HG03354 (cell line): ENCODE results near the gene GOLGA3.
"Not testable (repeated sequence)": the region's sequence is repeated elsewhere in the genome, so short reads cannot be mapped to it uniquely, and the experiment has no call there.

Source experiments
- ATAC-seq: cut with Tn5 transposase; IDR thresholded peaks from one replicate; pipeline ENCODE4 v1.9.1; 2021; ENCODE audit warnings: mild to moderate bottlenecking; ENCODE audit not compliant: unreplicated experiment, poor library complexity, severe bottlenecking

The GOLGA3 gene

DNA sequence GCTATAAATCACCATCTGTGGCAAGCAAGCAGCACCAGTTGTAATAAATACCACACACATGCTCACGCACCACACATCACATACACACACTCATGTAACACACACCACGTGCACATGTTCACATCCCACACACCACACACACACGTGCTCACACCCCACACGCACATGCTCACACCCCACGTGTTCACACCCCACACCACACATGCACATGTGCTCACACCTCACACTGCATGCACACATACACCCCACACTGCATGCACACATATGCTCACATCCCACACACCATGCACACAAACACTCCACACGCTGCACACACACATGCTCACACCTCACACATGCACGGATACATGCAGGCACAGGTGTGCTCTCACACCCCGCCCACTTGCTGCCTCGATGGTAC is 44.1 kb downstream of the GOLGA3 start:
- no peak for ATAC-seq

DNA sequence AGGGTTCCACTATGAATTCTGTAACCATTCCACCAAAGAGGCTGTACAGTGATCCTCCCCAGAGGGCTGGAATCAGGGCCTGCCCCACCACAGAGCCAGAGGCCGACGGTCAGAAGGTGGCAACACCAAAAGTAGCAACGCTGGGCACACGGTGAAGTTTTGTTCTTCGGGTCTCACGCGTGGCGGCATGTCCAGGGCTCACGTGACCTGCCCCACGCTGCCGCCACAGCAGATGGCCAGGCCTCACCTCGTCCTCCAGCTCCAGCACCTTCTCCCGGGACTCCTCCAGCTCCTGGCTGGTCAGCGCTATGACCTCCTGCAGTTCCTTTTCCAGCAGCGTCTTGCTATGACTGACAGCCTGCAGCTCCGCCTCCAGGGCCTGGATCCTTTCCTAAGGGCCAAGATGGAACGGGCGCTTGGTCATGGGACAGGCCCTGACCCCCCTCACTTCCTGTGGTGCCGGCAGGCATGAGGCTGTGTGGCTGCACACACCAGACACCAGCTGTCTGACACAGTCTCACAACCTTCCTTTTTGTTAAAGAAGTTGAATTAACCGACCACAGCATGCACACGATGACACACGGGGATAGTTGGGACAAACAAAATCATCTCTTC is 44.6 kb downstream of the GOLGA3 start:
- no peak for ATAC-seq

DNA sequence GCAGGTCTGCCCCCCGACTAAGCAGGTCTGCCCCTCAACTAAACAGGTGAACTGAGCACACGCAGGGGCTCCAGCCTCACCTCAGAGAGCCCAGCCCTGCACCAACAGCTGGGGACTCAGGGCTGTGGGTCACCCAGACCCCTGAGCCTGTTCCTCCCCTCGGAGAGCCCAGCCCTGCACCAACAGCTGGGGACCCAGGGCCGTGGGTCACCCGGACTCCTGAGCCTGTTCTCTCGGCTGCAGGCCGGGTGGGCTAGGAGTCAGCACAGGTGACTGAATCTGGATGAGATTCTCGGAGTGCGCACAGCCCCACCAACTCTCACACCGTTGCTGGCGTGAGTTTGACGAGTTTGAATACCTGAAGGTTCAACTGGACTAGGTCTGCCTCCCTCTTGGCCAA is 46.7 kb downstream of the GOLGA3 start:
- no peak for ATAC-seq

DNA sequence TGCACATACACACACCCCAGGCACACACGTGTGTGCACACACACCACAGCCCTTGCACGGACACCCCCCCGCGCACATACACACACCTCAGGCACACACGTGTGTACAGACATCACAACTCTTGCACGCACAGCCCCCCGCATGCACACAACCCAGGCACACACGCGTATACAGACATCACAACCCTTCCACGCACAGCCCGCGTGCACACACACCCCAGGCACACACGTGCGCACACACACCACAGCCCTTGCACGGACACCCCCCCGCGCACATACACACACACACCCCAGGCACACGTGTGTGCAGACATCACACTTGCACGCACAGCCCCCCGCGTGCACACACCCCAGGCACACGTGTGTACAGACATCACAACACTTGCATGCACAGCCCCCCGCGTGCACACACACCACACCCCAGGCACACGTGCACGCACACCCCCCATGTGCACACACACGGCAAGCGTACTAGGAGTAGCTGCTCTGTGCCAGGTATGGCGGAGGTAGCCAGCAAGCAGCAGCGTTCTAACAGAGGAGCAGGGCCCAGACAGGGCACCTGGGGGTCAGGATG is 48.8 kb downstream of the GOLGA3 start:
- no peak for ATAC-seq

DNA sequence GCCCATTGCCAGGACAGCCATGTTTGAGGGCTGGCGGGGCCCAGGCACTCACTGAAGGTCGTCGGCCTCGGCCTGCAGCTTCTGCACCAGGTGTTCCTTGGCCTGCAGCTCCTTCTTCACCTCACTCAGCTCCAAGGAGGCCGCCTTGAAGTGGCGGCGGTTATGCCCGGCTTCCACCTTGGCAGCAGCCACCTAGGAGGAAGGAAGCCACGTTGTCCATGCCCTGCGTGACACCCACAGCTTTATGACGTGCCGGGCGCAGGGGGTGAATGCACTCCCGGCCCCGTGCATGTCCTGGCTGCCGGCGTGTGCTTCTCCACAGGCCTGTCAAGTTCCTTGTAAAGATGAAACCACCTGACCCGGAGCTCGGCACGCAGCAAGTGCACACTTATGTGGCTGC is 51.1 kb downstream of the GOLGA3 start:
- no peak for ATAC-seq

DNA sequence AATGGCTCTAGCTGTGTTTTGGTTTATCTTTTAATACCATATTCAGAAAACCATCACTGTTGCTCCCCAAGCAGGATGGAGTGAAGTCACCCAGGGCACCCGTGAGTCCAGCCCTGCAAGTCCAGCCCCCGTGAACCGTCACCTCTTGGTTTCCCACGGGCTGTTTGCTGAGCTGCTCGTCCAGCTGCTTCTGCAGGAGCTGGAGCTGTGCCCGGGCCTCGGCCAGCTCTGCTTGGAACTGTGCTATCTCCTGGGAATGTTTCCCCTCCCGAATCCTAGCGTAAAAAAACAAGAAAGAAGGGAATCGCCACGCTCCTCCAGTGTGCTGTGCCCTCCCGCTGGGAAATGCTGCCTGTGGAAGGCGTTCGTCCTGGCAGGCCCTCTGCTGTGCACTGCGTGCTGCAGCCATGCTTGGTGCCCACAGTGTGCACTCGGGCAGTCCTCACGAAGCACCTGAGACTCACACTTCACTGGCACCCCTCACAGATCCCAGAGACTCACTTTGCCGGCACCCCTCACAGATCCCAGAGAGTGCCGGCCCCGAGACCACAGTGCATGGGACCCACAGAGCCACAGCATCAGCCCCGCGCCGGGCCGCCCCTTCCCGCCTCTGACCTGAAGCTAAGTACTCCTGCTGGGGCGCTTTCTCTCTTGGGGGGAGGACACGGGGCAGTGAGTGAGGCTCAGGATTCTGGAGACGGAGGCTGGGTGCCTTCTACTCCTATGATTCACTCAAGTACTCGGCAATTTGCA is 51.7 kb downstream of the GOLGA3 start:
- no peak for ATAC-seq

DNA sequence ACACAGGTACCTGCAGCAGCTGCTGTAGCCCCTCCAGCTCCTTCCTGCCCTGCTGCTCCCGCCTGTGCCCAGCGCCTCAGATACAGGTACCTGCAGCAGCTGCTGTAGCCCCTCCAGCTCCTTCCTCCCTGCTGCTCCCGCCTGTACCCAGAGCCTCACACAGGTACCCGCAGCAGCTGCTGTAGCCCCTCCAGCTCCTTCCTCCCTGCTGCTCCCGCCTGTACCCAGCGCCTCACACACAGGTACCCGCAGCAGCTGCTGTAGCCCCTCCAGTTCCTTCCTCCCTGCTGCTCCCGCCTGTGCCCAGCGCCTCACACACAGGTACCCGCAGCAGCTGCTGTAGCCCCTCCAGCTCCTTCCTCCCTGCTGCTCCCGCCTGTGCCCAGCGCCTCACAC is 52.4 kb downstream of the GOLGA3 start:
- ATAC-seq = not testable (repeated sequence)

DNA sequence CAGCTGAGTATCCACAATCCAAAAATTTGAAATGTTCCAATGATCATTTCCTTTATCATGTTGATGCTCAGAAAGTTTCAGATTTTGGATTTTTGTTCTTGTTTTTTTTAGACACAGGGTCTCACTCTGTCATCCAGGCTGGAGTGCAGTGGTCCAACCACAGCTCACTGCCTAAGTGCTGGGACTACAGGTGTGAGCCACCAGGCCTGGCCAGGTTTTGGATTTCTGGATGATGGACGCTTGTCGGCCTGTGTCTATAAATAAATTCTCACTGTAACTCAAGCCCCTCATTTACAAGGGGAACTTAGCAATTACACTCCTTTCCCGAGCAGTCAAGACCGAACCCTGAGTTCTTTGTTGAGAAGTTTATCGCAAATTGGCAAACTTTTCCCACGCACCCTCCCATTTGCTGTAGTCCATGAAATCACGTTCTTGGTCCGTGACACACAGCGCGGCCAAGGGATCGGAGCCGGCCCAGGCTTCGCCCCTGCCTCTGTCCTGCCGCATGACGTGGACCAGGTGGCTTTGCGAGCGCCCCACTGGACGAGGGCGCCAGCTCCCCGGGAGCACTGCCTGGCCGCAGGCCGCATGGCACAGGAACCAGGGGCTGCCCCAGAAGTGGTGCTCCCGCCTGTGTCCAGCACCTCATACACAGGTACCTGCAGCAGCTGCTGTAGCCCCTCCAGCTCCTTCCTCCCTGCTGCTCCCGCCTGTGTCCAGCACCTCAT is 53.0 kb downstream of the GOLGA3 start:
- ATAC-seq = no peak

DNA sequence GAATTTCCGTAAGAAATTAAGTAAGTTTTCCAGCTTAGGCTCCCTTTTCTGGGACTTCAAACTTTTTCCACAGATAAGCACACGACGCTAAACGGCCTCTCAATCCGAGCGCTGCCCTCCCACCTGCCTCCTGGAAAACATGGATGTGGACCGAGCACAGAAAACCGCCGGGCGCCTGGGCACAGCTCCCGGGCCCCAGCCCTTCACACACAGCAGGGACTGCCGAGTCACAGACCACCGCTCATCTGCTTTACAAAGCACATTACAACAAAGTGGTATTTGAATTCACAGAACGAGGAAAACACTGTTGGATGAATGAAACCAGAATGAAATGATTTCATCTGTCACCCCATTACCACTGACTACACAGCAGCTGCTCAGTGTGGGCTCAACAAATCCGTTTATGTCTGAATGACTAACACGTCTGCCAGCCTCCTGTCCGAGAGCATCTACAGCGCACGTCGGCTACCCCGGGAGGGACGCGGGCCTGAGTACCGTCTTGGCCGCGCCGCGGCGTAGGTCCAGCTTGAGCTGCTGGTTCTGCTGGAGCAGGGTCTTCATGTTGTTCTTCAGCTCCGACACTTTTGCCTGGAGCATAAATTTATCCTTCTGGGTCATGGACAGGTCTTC is 53.9 kb downstream of the GOLGA3 start:
- no peak for ATAC-seq

DNA sequence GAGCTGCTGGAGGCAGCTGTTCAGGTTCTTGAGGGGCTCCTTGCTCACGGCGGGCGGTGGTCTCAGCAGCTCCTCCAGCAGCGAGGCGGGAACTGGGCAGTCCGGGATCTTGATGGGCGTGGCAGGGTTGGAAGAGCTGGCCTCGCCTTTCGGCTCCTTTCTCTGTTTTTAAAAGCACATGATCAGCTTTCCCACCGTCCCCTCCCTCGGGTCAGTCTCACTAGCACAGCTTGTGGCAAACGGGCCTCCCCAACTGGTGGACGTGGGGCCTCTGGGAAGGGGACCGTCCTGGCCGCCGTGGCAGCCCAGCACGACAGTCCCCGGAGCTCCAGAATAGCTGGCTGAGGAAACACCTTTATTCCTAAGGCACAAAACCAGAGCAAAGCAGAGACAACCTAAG is 54.5 kb downstream of the GOLGA3 start:
- no peak for ATAC-seq

DNA sequence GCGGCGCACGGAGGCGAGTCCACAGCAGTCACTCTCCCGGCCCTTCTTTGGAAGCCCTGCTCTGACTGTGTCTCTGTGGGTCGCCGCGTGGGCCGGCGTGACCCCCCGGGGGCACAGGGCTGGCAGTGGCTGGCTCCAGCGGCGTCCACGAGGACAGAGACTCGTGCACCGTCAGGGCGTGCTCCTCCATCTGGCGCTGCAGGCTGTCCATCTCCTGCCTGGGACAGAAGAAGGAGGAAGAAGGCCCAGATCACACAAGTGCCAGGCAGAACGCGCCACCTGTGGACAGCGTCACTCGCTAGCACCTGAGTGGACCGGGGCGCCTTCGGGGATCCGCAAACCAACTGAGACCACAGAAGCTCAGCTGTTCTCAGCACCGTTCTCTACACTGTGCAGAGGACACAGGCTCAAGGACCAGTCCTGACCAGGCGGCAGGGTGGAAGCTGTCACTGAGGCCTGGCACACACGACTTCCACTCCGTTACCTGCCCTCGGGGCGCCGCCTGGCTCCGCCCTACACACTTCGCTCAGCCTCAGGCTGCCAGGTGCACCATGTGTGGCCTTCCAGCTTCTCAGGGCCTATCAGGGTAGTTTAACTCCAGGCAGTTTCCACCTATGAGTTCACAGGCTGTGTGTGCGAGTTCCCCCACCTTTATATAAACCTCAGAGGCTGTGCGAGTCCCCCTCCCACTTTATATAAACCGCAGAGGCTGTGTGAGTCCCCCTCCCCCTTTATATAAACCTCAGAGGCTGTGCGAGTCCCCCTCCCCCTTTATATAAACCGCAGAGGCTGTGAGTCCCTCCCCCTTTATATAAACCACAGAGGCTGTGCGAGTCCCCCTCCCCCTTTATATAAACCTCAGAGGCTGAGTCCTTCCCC is 55.4 kb downstream of the GOLGA3 start:
- no peak for ATAC-seq

DNA sequence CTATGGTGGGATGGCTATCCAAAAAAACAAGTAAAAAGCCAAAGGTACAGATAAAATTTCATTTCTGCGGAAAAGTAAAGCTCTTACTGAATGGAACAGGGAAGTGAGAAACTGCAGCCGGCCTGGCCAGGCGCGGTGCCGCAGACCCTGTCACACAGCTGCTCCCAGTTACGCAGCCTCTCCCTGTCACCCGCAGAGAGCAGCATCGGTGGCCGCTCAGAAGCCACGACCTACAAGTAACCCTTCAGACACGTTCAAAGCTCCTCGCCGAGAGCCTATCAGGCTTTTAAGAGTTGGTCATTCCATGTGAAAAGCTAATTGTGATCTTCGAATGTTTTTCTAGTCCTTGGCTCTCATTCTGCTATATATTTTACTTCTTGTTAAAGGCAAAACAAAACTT is 56.1 kb downstream of the GOLGA3 start:
- ATAC-seq = no peak

DNA sequence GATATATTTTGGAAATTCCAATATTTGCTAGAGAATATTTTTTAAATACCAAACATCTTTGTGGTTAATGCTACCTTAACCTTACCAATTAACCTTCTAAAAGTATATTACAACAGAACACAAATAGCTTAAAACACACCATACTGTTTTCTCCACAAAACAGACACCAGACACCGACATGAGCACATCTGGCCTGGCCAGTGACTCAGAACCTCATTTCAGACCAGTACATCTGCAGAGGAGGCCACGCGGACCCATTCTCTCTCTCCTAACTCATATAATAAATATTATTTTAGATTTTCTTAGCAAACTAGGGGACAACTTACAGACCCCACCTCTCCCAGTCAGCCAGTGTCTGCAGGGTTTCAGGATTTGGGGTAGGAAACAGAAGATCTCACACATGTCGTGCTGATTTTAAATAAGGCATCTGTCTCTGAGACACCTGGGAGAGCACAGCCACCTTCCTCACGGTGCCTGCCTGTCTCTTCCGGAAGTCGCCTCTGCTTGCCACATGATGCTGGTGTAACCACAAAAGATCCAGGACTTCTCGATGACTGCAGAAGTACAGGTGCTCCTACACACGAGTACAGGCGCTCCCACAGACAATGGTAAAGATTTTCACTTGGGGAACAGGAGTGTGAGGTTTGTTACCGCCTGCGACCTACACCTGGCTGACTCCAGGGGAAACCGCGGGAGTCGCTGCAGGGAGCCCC is 57.4 kb downstream of the GOLGA3 start:
- peak; percentile 62 for ATAC-seq

DNA sequence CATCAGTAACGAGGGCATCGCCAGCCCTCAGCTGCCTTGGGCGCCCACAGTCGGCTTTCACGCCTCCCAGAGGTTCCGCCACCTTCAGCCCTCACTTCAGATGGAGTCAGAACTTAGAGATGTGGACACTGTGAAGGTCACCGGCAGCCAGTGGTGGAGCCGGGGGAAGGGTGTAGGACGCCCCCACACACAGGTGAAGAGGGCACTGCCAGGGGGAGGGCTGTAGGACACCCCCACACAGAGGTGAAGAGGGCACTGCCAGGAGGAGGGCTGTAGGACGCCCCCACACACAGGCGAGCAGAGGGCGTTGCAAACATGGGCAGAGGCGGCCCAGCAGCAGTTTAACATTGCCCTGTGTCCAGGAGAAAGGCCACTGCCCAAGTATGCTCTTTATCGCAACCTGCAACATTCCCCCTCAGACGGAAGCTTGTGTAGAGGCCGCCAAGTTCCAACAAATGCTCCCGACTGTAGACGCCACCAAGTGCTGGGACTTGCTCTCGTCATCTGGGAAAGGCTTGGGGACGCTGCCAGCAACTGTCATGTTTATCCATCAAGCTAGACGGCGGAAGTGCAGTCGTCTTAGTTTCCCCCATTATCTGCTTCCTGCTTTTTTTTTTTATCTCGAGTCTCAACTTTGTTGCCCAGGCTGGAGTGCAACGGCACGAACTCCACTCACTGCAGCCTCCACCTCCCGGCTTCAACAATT is 62.1 kb downstream of the GOLGA3 start:
- no peak for ATAC-seq

DNA sequence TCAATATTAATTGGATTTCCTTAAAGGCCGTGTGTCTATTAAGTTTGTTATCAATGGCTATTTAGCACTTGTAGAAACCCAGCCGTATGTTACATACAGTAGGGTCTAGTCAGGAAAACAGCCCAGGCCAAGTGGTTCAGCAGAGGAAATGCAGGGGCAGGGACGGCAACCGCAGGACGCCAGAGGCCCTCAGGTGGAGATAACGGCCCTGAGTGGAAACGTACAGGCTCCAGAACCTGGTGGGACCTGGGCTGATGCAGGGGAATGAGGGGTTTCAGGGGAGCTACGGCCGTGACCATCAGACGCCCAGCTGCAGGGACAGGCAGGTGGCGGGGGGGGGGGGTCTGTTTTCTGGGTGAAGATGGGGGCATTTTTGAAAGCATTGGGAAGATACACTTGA is 63.3 kb downstream of the GOLGA3 start:
- no peak for ATAC-seq

DNA sequence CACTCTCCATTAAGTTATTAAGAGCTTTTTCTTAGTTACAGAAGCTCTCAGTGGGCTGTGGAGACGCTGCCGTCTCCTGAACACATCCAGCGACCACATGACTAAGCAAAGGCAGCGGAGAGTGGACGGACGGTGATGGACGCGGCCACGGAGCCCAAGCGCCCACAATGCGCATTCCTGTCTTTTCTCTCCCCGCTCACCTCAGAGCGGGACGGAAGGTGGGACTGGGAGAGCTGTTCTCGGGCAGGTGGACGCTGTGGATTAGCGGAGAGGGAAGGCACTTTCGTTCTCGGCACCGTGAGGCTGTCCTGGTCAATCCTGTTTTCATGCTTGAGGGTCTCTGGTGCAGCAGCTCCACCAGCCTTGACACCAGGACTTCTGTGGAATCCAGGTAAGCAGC is 64.4 kb downstream of the GOLGA3 start:
- ATAC-seq = no peak

DNA sequence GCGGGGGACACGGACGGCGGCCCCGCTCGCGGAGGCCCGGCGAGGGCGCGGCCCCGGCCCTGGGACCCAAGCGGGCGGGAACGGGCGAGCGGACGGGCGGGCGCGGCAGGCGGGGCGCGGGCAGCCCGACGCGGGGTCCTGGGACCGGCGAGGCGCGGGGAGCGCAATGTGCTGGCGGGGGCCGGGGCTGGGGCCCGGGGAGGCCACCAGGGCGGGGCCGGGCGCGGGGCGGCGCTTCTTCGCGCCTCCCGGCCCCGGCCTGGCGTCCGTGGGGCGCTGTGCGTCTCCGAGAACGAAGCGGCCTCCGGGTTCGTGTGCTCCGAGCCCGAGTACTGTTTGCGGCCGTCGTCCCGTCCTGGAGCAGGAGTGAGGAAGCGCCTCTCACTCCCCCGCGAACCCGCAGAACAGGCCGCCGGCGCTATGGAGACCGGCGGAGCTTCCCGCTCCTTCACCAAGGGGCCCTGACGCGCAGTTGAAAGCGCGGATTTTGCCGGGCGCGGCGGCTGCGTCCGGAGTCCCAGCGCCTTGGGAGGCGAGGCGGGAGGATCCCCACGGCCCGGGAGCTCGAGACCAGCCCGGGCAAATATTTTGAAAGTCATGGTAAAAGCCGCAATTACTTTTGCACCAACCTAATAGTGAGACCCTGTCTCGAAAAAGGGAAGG is 66.6 kb downstream of the GOLGA3 start:
- ATAC-seq = peak; percentile 85
